Measurements from ENCODE around the gene PPARG. TPM values are rescaled to one million over a fixed set of nuclear protein-coding genes. Genes with fewer than 3 reads are reported as not detected.
"Not testable (repeated sequence)": the region's sequence is repeated elsewhere in the genome, so short reads cannot be mapped to it uniquely, and the experiment has no call there.

PPARG gene
- total RNA-seq, 1 donor from 2014 or later, result not detected

DNA sequence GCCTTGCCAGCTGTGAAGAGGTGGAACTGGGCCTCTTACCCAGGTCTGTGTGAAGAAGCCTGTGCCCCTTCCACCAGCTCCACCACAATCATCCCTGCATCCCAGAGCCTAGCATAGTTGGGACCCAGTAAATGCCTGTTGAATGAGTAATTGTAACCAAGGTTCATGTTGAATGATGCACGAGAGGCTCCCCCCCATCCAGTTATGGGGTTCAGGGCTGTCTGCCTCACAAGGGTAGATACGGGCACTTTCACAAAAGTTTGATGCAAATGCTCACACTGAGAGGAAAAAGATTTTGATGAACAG is 165.9 kb downstream of the PPARG start:
- H3K36me3 Mint-ChIP-seq (ENCODE audit: low read depth), result no peaks in the 10 kb centered on the region
- H3K9me3 Mint-ChIP-seq, result no peaks in the 10 kb centered on the region
- no peak overlapping the region for H3K4me3 Mint-ChIP-seq
- TF ChIP-seq, protein P1, sequence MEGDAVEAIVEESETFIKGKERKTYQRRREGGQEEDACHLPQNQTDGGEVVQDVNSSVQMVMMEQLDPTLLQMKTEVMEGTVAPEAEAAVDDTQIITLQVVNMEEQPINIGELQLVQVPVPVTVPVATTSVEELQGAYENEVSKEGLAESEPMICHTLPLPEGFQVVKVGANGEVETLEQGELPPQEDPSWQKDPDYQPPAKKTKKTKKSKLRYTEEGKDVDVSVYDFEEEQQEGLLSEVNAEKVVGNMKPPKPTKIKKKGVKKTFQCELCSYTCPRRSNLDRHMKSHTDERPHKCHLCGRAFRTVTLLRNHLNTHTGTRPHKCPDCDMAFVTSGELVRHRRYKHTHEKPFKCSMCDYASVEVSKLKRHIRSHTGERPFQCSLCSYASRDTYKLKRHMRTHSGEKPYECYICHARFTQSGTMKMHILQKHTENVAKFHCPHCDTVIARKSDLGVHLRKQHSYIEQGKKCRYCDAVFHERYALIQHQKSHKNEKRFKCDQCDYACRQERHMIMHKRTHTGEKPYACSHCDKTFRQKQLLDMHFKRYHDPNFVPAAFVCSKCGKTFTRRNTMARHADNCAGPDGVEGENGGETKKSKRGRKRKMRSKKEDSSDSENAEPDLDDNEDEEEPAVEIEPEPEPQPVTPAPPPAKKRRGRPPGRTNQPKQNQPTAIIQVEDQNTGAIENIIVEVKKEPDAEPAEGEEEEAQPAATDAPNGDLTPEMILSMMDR (conservative IDR thresholded peaks at IDR 0.05), result no peak
- H3K4me1 Mint-ChIP-seq, result no peaks in the 10 kb centered on the region
- no peak for DNase-seq (ENCODE audit: low read depth, low spot score)
- H3K27me3 Mint-ChIP-seq (ENCODE audit: low read depth), result peaks cover 2% of the 10 kb centered on the region
- H3K27ac Mint-ChIP-seq (ENCODE audit: unreplicated experiment), result no peak overlapping the region

DNA sequence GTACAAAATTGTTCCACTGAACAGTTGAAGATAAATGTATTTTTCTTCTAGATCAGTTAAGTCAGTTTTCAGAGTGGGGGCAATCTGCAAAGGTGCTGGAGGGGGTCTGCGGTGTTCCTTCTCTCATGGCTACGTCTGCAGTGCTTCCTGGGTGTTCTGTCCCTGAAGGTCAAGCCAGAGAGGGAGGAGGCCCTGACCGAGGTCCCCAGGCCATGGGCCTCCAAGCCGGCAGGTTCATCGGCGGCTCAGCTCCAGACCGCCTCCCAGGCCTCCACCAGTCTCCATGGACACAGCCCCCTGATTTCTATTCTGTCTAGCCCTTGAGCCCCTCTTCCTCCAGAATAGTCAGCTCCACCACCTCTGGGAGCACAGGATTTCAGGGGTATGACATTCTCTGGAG is 166.9 kb downstream of the PPARG start:
- no peak overlapping the region for H3K27ac Mint-ChIP-seq (ENCODE audit: unreplicated experiment)
- H3K4me3 Mint-ChIP-seq, result no peak overlapping the region
- H3K27me3 Mint-ChIP-seq (ENCODE audit: low read depth), result peaks cover 2% of the 10 kb centered on the region
- no peak for DNase-seq (ENCODE audit: low read depth, low spot score)
- TF ChIP-seq, protein P1 (conservative IDR thresholded peaks at IDR 0.05), result no peak
- no peaks in the 10 kb centered on the region for H3K4me1 Mint-ChIP-seq
- no peaks in the 10 kb centered on the region for H3K36me3 Mint-ChIP-seq (ENCODE audit: low read depth)
- no peaks in the 10 kb centered on the region for H3K9me3 Mint-ChIP-seq

DNA sequence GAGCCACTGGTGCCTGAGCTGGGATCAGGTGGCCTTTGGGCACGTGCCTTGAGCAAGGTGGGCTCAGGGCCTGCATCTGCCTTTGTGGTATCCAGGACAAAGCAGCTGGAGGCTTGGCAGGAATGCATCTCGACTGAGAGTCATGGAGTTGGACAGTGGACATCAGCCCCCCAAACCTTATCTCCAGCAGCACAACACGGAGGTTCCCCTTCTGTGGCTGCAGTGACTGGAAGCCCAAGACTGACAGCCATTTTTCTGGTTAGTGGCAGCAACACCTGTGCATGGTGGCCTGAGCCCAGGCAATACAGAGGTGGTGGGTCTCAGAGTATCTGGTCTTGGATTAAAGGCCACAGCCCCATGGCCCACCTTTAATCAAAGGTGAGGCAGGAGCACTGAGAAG is 167.6 kb downstream of the PPARG start:
- Mint-ChIP-seq H3K4me3 (no peak overlapping the region), H3K36me3 (ENCODE audit: low read depth) (no peaks in the 10 kb centered on the region), H3K27ac (ENCODE audit: unreplicated experiment) (no peak overlapping the region), H3K9me3 (no peaks in the 10 kb centered on the region), H3K27me3 (ENCODE audit: low read depth) (peaks cover 2% of the 10 kb centered on the region), H3K4me1 (no peaks in the 10 kb centered on the region)
- TF ChIP-seq, protein P1 (conservative IDR thresholded peaks at IDR 0.05), result no peak
- DNase-seq (ENCODE audit: low read depth, low spot score), result no peak

DNA sequence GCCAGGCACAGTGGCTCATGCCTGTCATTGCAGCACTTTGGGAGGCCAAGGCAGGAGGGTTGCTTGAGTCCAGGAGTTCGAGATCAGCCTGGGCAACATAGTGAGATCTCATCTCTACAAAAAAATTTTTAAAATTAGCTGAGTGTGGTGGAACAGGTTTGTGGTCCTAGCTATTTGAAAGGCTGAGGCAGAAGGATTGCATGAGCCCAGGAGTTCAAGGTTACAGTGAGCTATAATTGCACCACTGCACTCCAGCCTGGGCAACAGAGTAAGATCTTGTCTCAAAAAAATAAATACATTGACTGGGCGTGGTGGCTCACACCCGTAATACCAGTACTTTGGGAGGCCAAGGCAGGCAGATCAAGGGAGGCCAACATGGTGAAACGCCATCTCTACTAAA is 168.5 kb downstream of the PPARG start:
- not testable (repeated sequence) for DNase-seq (ENCODE audit: low read depth, low spot score); H3K27me3 Mint-ChIP-seq (ENCODE audit: low read depth); H3K4me1 Mint-ChIP-seq

DNA sequence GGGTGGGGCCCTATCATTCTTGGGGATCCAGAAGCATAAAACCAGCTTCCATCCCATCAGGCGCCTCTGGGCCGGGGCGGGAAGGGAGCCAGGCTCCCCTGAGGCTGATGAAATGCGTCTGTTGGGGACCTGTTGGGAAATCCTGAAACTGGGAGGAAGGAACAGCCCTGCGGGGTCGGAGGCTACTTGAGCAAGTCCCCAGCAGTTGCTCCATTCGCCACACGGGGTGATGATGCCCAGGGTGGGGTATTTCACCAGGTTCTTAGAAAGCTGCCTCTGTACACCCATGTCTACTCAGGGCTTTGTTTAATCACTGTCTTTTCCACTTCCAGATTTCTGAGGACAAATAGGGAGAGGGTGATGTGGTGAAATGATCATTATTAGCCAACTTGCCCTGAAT is 170.0 kb downstream of the PPARG start:
- Mint-ChIP-seq H3K4me1 (no peaks in the 10 kb centered on the region), H3K9me3 (no peaks in the 10 kb centered on the region), H3K36me3 (ENCODE audit: low read depth) (no peaks in the 10 kb centered on the region), H3K27me3 (ENCODE audit: low read depth) (peaks cover 2% of the 10 kb centered on the region), H3K4me3 (no peak overlapping the region), H3K27ac (ENCODE audit: unreplicated experiment) (no peak overlapping the region)
- DNase-seq (ENCODE audit: low read depth, low spot score), result no peak
- TF ChIP-seq, protein P1 (conservative IDR thresholded peaks at IDR 0.05), result no peak

More for the DNA sequence above, 168.5 kb downstream of the PPARG start:
- H3K4me3 Mint-ChIP-seq; H3K27ac Mint-ChIP-seq (ENCODE audit: unreplicated experiment); H3K9me3 Mint-ChIP-seq; H3K36me3 Mint-ChIP-seq (ENCODE audit: low read depth): not testable (repeated sequence)

DNA sequence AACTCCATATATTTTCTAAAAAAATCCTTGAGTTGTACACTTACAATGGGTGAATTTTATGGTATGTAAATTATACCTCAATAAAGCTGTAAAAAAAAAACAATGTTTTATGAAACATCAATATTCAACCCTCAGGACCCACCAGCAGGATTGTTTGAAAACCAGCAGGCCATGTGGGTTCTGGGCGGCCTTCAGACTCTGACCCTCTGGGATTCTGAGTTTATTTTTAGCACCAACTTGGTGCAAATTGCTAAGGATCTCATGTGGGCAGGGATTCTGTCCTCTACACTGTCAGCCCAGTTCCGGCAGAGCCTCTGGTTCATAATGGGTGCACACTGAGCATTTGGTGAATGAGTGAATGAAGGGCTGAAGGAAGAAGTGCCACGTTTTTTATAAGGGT is 171.3 kb downstream of the PPARG start:
- no peaks in the 10 kb centered on the region for H3K4me1 Mint-ChIP-seq
- no peaks in the 10 kb centered on the region for H3K9me3 Mint-ChIP-seq
- no peak for DNase-seq (ENCODE audit: low read depth, low spot score)
- no peak overlapping the region for H3K4me3 Mint-ChIP-seq
- TF ChIP-seq, protein P1 (conservative IDR thresholded peaks at IDR 0.05), result no peak
- H3K27ac Mint-ChIP-seq (ENCODE audit: unreplicated experiment), result no peak overlapping the region
- H3K27me3 Mint-ChIP-seq (ENCODE audit: low read depth), result no peaks in the 10 kb centered on the region
- no peaks in the 10 kb centered on the region for H3K36me3 Mint-ChIP-seq (ENCODE audit: low read depth)
